ENCODE measurements around the gene LCTL. TPM values are rescaled to one million over a fixed set of nuclear protein-coding genes. Genes with fewer than 3 reads are reported as not detected.

Gene LCTL
- total RNA-seq, 1 experiment from 2014 or later = not detected

GRCh38 chr15:66603301-66604179, 37.7 kb upstream of the LCTL start:
- Histone ChIP-seq H3K4me3 (replicated peaks in 1 of 2; ENCODE audit: low read depth in 1 of 2, low read length in 2 of 2) (no peak overlapping the region), H3K9ac (ENCODE audit: low read length) (no peak overlapping the region), H3K79me2 (ENCODE audit: insufficient read depth, low read length) (no peaks in the 10 kb centered on the region), H3K9me3 (ENCODE audit: control insufficient read depth in 1 of 2, insufficient read depth in 1 of 2, low read depth in 1 of 2, low read length in 2 of 2) (no peaks in the 10 kb centered on the region), H4K20me1 (ENCODE audit: insufficient read depth) (no peaks in the 10 kb centered on the region), H3K36me3 (ENCODE audit: control insufficient read depth in 1 of 2, insufficient read depth in 2 of 2, low read length in 2 of 2) (no peaks in the 10 kb centered on the region), H2AFZ (ENCODE audit: low read depth, low read length, poor library complexity, severe bottlenecking) (peak overlapping the region; percentile 82), H3K4me1 (ENCODE audit: control insufficient read depth in 1 of 2, insufficient read depth in 2 of 2, low read length in 2 of 2) (peaks cover 0 to 3% of the 10 kb centered on the region in 2 experiments; a peak in 1 of 4 replicates), H3K27ac (ENCODE audit: low read depth, low read length) (no peak overlapping the region), H3K9me2 (ENCODE audit: insufficient read depth) (no peaks in the 10 kb centered on the region), H3K27me3 (ENCODE audit: insufficient read depth, low read length) (no peaks in the 10 kb centered on the region; the same call in 1 of the 2 replicates), H3K4me2 (ENCODE audit: low read length) (no peak overlapping the region)
- ChIA-PET POLR2A (no interaction called here), CTCF (interaction anchor here (0.6 to 2.4 kb wide), 7 partner anchors 9 to 328 kb away, joined by 3 to 22 read pairs (median 4); no protein-coding TSS in a partner anchor), RAD21 (ENCODE audit: low non-redundant PET in 1 of 2, low total read pairs in 2 of 2, uncharacterized antibody in 2 of 2, unreplicated experiment in 2 of 2) (interaction anchor here (0.7 to 1.0 kb wide), 3 partner anchors 247 to 249 kb away, joined by 3 to 12 read pairs (median 4); no protein-coding TSS in a partner anchor)
- BruUV-seq (replicated peaks) = no TSS peak
- ATAC-seq (peak; percentile 99), DNase-seq (ENCODE audit: low read depth, low spot score) (peak; percentile 43)
- TF ChIP-seq EZH2 (IDR thresholded peaks at IDR 0.05) (no peak), YY1 (IDR thresholded peaks at IDR 0.05; ENCODE audit: extremely low read depth, insufficient replicate concordance, low read depth, low read length) (peak; percentile 10), RAD21 (IDR thresholded peaks at IDR 0.05; ENCODE audit: low read depth) (peak; percentile 94), CEBPB (IDR thresholded peaks at IDR 0.05; ENCODE audit: low read depth) (no peak), MAX (IDR thresholded peaks at IDR 0.05) (no peak), POLR2A (IDR thresholded peaks at IDR 0.05; ENCODE audit: borderline replicate concordance, extremely low read depth, insufficient read depth, insufficient read length) (no peak)
- TF ChIP-seq, protein P1, sequence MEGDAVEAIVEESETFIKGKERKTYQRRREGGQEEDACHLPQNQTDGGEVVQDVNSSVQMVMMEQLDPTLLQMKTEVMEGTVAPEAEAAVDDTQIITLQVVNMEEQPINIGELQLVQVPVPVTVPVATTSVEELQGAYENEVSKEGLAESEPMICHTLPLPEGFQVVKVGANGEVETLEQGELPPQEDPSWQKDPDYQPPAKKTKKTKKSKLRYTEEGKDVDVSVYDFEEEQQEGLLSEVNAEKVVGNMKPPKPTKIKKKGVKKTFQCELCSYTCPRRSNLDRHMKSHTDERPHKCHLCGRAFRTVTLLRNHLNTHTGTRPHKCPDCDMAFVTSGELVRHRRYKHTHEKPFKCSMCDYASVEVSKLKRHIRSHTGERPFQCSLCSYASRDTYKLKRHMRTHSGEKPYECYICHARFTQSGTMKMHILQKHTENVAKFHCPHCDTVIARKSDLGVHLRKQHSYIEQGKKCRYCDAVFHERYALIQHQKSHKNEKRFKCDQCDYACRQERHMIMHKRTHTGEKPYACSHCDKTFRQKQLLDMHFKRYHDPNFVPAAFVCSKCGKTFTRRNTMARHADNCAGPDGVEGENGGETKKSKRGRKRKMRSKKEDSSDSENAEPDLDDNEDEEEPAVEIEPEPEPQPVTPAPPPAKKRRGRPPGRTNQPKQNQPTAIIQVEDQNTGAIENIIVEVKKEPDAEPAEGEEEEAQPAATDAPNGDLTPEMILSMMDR (IDR thresholded peaks at IDR 0.05 in 2 of 3, conservative IDR thresholded peaks at IDR 0.05 in 1 of 3; ENCODE audit: borderline replicate concordance in 1 of 3, insufficient read depth in 1 of 3, low read depth in 2 of 3, low read length in 2 of 3) = peak; percentile 80 to 93 (median 84)
- intact Hi-C loops (cut with micrococcal nuclease) = loop anchor here (1.0 to 5.0 kb wide), 3 partner anchors 169 to 300 kb away; no protein-coding TSS in a partner anchor
